HG03575 (cell line): ENCODE measurements around the gene INSRR.

Source experiments
- ATAC-seq: cut with Tn5 transposase; IDR thresholded peaks from one replicate; pipeline ENCODE4 v1.9.1; 2021; ENCODE audit not compliant: unreplicated experiment, insufficient number of reproducible peaks, low FRiP score; ENCODE audit errors: extremely low read depth

The INSRR gene

GRCh38 chr1:156877433-156878170, 18.7 kb upstream of the INSRR start:
- no peak for ATAC-seq

- no peak for ATAC-seq
Measured at GRCh38 chr1:156876281-156876680, 17.4 kb upstream of the INSRR start.

GRCh38 chr1:156875341-156875615, 16.4 kb upstream of the INSRR start:
- no peak for ATAC-seq

GRCh38 chr1:156874572-156875340, 15.8 kb upstream of the INSRR start:
- ATAC-seq: no peak

- ATAC-seq: no peak
Measured at GRCh38 chr1:156874142-156874541, 15.2 kb upstream of the INSRR start.

- ATAC-seq: no peak
Measured at GRCh38 chr1:156873659-156874058, 14.7 kb upstream of the INSRR start.

GRCh38 chr1:156869455-156869854, 10.5 kb upstream of the INSRR start:
- ATAC-seq: no peak

GRCh38 chr1:156868341-156868740, 9.4 kb upstream of the INSRR start:
- ATAC-seq: no peak

- no peak for ATAC-seq
Measured at GRCh38 chr1:156866249-156866909, 7.5 kb upstream of the INSRR start.

- no peak for ATAC-seq
Measured at GRCh38 chr1:156865865-156866248, 6.9 kb upstream of the INSRR start.

GRCh38 chr1:156865258-156865657, 6.3 kb upstream of the INSRR start:
- no peak for ATAC-seq

GRCh38 chr1:156864796-156865195, 5.9 kb upstream of the INSRR start:
- ATAC-seq: no peak

- ATAC-seq: no peak
Measured at GRCh38 chr1:156863631-156864030, 4.7 kb upstream of the INSRR start.

GRCh38 chr1:156862997-156863599, 4.2 kb upstream of the INSRR start:
- no peak for ATAC-seq

GRCh38 chr1:156862584-156862983, 3.7 kb upstream of the INSRR start:
- no peak for ATAC-seq

GRCh38 chr1:156860628-156861423, 1.9 kb upstream of the INSRR start, which contains the start of gene NTRK1:
TSS of gene NTRK1 (plus strand) at chr1:156860865. CDS start at chr1:156860935, 70 bp downstream.
- no peak for ATAC-seq

- no peak for ATAC-seq
Measured at GRCh38 chr1:156860113-156860627, 1.3 kb upstream of the INSRR start.

GRCh38 chr1:156859523-156860112, 701 bp upstream of the INSRR start:
- ATAC-seq: no peak
